ENCODE data around the gene DAPL1. TPM values are rescaled to one million over a fixed set of nuclear protein-coding genes. Genes with fewer than 3 reads are reported as not detected.

Gene DAPL1
- total and polyA plus RNA-seq, 10 of the 15 experiments (the other 5 are each of a cell fraction or from before 2014, with no cell fraction given): not detected

- no peak for TF ChIP-seq ESRRA (IDR thresholded peaks at IDR 0.05; ENCODE audit: low read length)
- TF ChIP-seq STAT1 (conservative IDR thresholded peaks at IDR 0.05): no peak
- no peak for TF ChIP-seq ZBED1 (IDR thresholded peaks at IDR 0.05; ENCODE audit: borderline replicate concordance)
- no peak for TF ChIP-seq ATF2 (IDR thresholded peaks at IDR 0.05; ENCODE audit: low read length)
- no peak for TF ChIP-seq YY1 (IDR thresholded peaks at IDR 0.05; ENCODE audit: low read depth, low read length)
- no peak for TF ChIP-seq ZBTB40 (IDR thresholded peaks at IDR 0.05; ENCODE audit: borderline replicate concordance)
- TF ChIP-seq CUX1 (IDR thresholded peaks at IDR 0.05; ENCODE audit: insufficient replicate concordance, low read depth, low read length): no peak
- TF ChIP-seq CREB1 (IDR thresholded peaks at IDR 0.05; ENCODE audit: low read depth): no peak
- no peak for TF ChIP-seq ELK1 (IDR thresholded peaks at IDR 0.05; ENCODE audit: low read depth, low read length)
- TF ChIP-seq LARP7 (IDR thresholded peaks at IDR 0.05): no peak
- no peak for TF ChIP-seq SKIL (IDR thresholded peaks at IDR 0.05; ENCODE audit: low read depth, poor library complexity, severe bottlenecking)
- TF ChIP-seq ZNF24 (IDR thresholded peaks at IDR 0.05): no peak
- TF ChIP-seq HDAC6 (IDR thresholded peaks at IDR 0.05; ENCODE audit: unreplicated experiment): no peak
- TF ChIP-seq ZNF274 (IDR thresholded peaks at IDR 0.05; ENCODE audit: insufficient read depth, insufficient read length): no peak
- TF ChIP-seq NR2C2 (IDR thresholded peaks at IDR 0.05; ENCODE audit: borderline replicate concordance, control insufficient read depth, insufficient read length, low read depth): no peak
These were observed 22.0 kb upstream of the DAPL1 start (continued) for GRCh38 chr2:158773121-158773520.

Measured in GM12878 (cell line).